ENCODE results near the gene LGALS3. TPM values are rescaled to one million over a fixed set of nuclear protein-coding genes. Genes with fewer than 3 reads are reported as not detected.

The LGALS3 gene
- polyA plus RNA-seq, 10 donors: 26.6 to 80.8 (median 36.5) TPM

DNA sequence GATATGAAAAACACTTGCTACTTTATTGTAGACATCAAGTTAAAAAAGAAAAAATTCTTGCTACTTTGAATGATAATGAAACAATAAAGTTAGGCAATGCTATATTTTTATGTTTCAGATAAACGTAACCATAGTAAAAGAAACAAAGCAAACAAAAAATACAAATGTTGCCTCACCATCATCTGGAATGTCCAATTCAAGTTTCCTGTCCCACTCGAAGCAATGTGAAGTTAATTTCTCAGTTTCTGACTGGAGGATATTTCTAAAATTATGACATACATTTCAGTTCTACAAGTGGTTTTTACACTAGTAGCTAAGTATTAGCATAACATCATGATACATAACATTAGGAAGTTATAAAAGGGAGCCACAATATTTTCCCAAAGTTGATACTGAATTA, 41.5 kb downstream of the LGALS3 start:
- no peak for DNase-seq

DNA sequence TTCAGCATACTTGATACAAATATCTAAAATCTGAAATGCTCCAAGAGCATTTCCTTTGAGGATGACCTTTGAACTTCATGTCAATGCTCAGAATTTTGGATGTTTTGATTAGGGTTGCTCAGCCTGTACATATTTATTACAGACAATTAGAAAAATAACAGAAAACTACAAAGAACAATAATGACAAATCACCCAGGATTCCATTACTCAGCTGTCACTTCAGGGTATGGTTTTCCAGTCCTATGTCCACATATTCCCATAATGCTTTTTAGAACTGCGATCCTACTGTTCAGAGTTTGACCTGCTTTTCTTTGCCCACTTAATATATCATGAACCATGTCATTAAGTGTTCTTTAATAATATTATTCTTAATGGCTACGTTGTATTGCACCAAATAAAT, 51.0 kb downstream of the LGALS3 start:
- no peak for DNase-seq

DNA sequence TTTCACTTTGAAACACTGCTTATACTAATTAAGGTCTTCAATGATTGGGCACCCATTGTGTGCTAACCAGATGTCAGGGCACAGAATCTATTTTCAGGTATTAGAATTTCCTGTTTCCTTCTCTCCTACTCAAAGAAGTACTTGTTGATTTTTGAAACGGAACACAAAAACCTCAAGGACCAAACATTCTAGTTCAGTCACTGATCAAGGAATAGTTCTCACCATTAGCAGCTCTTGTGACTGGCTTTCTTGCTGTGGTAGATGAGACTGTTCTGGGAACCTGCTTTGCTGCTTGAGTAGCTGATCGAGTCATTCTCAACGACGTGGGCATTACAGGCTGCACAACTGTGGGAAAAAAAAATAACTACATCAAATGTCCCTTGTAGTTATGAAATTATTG, 51.4 kb downstream of the LGALS3 start:
- no peak for DNase-seq

DNA sequence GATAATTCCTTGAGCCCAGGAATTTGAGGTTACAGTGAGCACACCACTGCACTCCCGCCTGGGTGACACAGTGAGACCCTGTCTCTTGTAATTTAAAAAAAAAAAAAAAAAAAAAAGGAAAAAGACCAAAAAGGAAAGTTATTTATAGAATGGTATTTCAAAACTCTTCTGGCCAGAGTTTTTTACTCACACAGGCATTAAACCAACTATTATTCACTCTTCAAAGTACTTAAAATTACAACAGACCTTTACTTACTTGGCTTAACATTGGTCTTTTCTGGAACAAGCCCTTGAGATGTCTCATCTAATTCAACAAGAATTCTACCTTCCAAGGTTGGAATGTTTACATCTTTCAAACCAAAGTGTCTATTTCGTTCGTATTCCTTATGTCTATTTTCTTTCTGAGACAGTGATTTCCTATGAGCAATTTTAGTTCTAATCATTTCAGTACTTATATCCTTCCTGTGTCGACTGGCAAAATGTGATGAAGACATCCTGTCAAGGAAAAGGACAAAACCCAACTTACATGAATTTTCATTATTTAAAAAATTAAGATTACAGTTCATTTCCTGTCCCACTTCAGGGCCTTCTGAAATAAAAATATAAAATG, 59.7 kb downstream of the LGALS3 start:
- DNase-seq: no peak

DNA sequence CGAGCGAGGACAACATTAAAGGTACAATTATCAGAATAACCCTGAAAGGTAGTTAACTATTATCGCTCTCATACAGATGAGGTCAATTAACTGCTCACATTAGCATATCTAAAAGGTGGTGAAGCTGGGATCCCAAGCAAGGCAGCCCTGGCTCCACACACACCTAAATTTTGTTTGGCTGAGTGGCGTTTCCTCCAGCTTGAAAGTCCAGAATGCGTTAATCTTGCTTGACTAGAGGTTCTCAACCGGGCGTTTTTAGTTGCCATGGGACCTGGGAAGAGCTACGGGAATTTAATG, 61.8 kb downstream of the LGALS3 start:
- DNase-seq: no peak

DNA sequence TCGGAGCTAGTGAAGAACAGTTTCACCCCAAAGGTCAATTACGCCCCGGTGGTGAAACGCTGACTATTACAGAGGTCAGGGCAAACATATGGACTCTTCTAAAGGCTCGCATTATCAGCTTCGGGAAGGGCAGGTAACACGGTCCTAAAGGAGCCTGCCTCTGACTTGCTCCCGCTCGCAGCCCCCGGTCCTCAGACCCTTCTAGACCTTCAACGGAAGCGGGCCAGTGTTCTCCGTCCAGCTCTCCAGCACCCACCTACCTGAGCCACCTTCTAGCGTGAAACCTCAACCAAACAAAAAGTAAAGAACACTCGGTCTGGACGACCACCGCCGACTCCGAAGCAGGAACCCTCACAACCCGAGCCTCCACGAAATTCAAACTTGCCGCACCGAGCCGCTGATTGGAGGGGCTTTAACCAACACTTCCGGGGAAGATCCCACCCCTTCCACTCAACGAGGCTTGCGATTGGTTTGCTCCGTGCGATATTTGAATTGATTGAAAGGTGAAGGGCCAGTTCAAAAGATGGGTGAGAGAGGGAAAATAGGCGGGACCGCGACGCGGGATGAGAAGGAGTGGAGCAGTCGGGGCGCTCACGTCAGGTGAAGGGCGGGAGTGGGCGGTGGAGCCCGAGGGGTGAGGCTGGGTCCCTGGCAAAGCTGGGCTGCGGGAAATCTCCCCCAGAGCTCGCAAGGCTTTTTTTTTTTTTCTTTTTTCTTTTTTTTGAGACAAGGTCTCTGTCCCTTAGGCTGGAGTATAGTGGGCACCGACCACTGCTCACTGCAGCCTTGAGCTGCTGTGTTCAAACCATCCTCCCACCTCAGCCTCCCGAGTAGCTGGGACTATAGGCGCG, 62.4 kb downstream of the LGALS3 start, which contains the start of gene DLGAP5:
Gene DLGAP5 (minus strand): TSS at position 383 of the 851 bp plus-strand sequence. CDS start 2,406 bp downstream, outside the sequence.
- peak; percentile 96 to 98 (median 98) for DNase-seq

DNA sequence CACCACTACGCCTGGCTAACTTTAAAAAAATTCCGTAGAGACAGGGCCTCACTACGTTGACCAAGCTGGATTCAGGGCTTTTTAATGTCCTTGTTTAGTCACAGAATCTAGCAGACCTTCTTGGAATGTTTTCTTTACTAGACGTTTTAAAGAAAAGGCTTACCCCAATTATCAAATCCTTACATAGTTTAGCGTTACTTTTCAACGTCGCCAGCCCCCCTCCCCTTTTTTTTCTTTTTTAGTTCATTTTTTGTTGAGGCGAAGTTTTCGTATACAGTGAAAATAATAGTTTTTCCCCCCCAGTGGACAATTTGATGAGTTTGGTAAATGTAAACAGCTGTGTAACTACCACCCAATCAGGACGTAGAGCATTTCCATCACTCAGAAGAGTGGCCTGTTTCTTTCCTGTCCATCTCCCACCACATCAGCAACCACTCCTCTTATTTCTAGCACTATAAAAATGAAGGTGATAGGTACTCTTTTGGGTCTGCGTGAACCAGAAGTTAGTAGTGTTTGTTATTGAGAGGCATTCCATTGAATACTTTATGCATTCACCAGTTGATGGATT, 63.1 kb downstream of the LGALS3 start:
- DNase-seq: no peak

DNA sequence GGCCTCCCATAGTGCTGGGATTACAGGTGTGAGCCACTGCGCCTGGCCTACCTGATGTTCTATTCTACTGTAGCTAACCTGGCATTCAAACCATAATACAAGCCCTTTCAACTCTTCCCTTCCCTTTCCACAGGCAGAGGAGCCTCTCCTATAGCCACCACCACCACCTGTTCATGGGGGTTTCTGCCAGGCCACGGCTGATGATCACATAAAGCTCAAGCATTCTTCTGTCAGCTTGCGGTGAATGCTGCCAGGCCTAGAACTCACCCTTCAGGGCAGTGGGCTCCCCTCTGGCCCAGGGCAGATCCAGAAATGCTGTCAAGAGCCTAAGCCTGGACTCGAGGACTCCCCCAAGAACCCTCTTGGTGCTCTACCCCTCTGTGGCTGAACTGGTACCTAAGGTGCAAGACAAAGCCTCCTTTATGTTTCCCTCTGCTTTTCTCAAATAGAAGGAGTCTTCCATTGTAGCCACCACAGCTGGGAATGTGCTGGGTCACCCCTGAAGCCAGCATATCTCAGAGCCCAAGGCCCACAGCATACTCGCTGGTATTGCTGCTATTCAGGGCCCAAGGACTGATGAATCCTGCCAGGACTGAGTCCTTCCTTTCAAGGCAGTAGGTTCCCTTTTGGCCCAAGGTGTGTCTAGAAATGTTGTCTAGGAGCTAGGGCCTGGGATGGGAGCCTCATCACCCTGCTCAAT, 65.8 kb downstream of the LGALS3 start:
- no peak for DNase-seq

Other genes starting within 250 kb of the LGALS3 start
- gene GCH1, start 226.4 kb upstream of the LGALS3 start, polyA plus RNA-seq (ENCODE audit: insufficient read length in 10 of 10): 1 to 10 TPM; 3.5 to 6.8 (median 4.5) TPM
- 10 to 100 TPM in 3 of 10 donors, 1 to 10 TPM in 7; 7.0 to 11.7 (median 8.7) TPM for gene WDHD1, start 102.2 kb upstream of the LGALS3 start, polyA plus RNA-seq (ENCODE audit: insufficient read length in 10 of 10)
- 10 to 100 TPM in 7 of 10 donors, 1 to 10 TPM in 3; 7.5 to 13.8 (median 11.3) TPM for gene SOCS4, start 102.0 kb upstream of the LGALS3 start, polyA plus RNA-seq (ENCODE audit: insufficient read length in 10 of 10)
- gene MAPK1IP1L, start 77.6 kb upstream of the LGALS3 start, polyA plus RNA-seq (ENCODE audit: insufficient read length in 10 of 10): 10 to 100 TPM; 48.8 to 66.6 (median 61.0) TPM
- gene DLGAP5, start 62.3 kb downstream of the LGALS3 start, polyA plus RNA-seq (ENCODE audit: insufficient read length in 10 of 10): 10 to 100 TPM in 9 of 10 donors, 1 to 10 TPM in 1; 9.5 to 23.0 (median 14.2) TPM
- gene FBXO34, start 142.2 kb downstream of the LGALS3 start, polyA plus RNA-seq (ENCODE audit: insufficient read length in 10 of 10): 10 to 100 TPM; 16.2 to 21.6 (median 19.1) TPM